HAP-1 (cell line): ENCODE data around the gene CFAP221.

Experiments used
- DNase-seq, 2 experiments: peaks; one replicate each; pipeline ENCODE4 v3.0.0-alpha.2; 2016 to 2020; ENCODE audit warnings: low spot score in 2 of 2
- H3K27me3 ChIP-seq: fragments of 250-450 bp; sonication (Bioruptor Pico); 2 replicates; pipeline ENCODE4 v1.5.1; 2020; ENCODE audit warnings: low read depth, mild to moderate bottlenecking, moderate library complexity
- H3K36me3 ChIP-seq: fragments of 250-450 bp; sonication (Bioruptor Pico); replicated peaks from 2 replicates; pipeline ENCODE4 v1.5.1; 2020; ENCODE audit warnings: mild to moderate bottlenecking
- H3K4me1 ChIP-seq: fragments of 250-450 bp; sonication (Bioruptor Pico); 2 replicates; pipeline ENCODE4 v1.5.1; 2020; ENCODE audit warnings: mild to moderate bottlenecking
- H3K4me3 ChIP-seq: fragments of 250-450 bp; sonication (Bioruptor Pico); 2 replicates; pipeline ENCODE4 v1.5.1; 2020; ENCODE audit warnings: mild to moderate bottlenecking, moderate library complexity
- H3K9me3 ChIP-seq: fragments of 250-450 bp; sonication (Bioruptor Pico); 2 replicates; pipeline ENCODE4 v1.5.1; 2020; ENCODE audit warnings: mild to moderate bottlenecking, moderate library complexity
- in situ Hi-C: fragments of 300-500 bp; cut with MboI; formaldehyde crosslinking; loops from 3 replicates; pipeline ENCODE4 v1.14.3; 2020; ENCODE audit warnings: low sequenced_read_pairs, inconsistent platforms, mixed read lengths

Gene CFAP221

DNA sequence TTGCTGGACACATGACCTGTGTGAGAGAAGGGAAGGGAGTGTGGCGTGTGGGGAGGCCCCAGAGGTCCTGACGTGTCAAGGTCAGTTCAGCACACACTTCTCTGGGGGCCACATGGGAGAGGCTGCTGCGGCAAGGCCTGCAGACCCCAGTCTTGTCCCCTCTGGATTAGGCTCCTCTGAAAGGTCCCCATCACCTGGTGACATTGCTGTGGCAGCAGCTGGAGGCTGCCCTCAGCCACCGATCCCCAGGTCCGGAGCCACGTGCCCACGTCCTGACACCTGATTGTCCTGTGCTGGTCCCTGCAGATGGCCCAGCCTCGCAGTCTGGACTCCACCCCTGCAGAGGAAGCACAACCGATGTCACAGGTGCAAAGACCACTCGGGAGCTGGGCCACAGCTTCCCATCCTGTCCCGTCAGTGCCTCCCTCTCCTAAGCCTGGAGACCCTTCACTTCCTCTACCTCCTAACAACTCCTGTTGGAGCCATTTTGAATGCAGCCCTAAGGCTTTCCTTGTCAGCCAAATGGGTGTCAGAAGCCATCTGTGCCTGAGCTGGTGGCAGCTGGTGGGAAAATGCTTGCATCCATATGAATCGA, 147.5 kb downstream of the CFAP221 start:
- Histone ChIP-seq H3K27me3 (no peaks in the 10 kb centered on the region), H3K9me3 (no peaks in the 10 kb centered on the region), H3K36me3 (peaks cover 6% of the 10 kb centered on the region), H3K4me3 (no peak overlapping the region), H3K4me1 (no peaks in the 10 kb centered on the region; the same call in 1 of the 2 replicates)
- no peak for DNase-seq
- in situ Hi-C loops, result no loop called here

DNA sequence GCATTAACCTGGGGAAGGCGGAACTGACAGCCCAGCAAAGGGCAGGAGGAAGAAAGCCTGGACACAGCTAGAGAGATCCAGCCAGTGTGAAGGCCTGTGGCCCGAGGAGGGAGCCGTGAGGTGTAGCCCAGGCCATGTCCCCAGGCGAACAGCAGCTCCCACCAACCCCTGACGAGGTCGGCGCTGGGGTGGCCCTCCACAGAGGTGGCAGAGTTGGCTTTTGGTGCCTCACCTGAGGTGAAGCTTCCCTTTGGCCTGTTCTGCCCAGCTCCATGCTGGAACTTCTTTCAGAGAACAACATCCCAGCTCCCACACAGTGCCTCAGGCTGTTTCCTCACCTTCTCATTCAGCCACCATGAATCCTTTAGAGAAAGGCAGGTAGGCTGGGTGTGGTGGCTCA, 148.1 kb downstream of the CFAP221 start:
- H3K9me3 ChIP-seq, result no peaks in the 10 kb centered on the region
- no peak for DNase-seq
- no peaks in the 10 kb centered on the region for H3K27me3 ChIP-seq
- H3K36me3 ChIP-seq, result peaks cover 4% of the 10 kb centered on the region; the same call in 1 of the 2 replicates
- H3K4me3 ChIP-seq, result no peak overlapping the region
- in situ Hi-C loops, result no loop called here
- no peaks in the 10 kb centered on the region; the same call in 1 of the 2 replicates for H3K4me1 ChIP-seq

DNA sequence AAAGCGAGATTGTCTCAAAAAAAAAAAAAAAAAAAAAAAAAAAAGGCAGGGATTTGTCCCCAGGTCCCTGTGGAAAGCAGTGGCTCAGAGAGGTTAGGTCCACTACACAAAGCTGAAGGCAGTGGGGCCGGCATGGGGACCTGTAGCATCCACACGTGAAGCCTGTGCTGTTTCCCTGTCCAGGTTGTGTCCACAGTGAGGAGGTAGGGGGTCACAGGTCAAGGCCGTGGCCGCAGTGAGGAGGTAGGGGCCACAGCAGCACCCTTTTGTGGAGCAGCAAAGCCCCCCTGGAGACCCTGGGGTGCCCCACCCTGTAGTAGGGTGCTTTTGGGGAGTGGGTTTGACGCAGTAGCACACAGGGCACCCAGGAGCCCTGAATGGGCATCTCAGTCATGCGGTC, 148.7 kb downstream of the CFAP221 start:
- Histone ChIP-seq H3K9me3 (no peaks in the 10 kb centered on the region), H3K27me3 (no peaks in the 10 kb centered on the region), H3K4me1 (no peaks in the 10 kb centered on the region; the same call in 1 of the 2 replicates), H3K36me3 (0 out of 2 replicates have a peak, but pooled peaks cover under 1% of the 10 kb centered on the region), H3K4me3 (no peak overlapping the region)
- DNase-seq, result no peak
- in situ Hi-C loops, result no loop called here

DNA sequence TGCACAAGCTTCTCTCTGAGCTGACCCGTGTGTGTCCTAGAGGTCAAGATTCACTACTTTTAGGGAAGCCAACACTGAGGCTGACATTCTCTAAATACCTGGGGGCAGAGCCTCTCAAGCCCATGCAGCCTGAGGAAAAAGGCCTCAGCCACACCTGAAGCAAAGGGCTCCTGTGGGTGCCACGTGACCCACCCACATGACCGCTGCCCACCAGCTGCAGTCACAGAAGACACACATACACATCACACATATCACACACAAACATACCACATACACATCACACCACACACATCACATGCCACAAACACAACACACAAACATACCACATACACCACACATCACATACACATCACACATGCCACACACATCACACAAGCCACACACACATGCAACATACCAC, 149.3 kb downstream of the CFAP221 start:
- Histone ChIP-seq H3K4me1 (no peaks in the 10 kb centered on the region; the same call in 1 of the 2 replicates), H3K9me3 (no peaks in the 10 kb centered on the region), H3K27me3 (no peaks in the 10 kb centered on the region), H3K36me3 (no peaks in the 10 kb centered on the region), H3K4me3 (no peak overlapping the region)
- in situ Hi-C loops, result no loop called here
- DNase-seq, result no peak

DNA sequence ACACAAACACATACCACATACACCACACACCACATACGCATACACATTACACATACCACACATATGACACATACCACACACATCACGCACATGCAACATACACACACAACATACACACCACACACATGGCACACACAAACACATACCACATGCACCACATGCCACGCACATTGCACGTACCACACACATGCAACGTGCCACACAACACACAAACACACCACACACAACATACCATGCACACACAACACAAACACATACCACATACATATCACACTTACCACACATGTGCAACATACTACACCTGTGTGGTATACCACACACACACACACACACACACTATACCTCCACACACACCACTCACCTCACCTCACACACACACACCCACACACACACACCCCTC, 149.7 kb downstream of the CFAP221 start:
- Histone ChIP-seq H3K4me3 (no peak overlapping the region), H3K27me3 (no peaks in the 10 kb centered on the region), H3K4me1 (no peaks in the 10 kb centered on the region; the same call in 1 of the 2 replicates), H3K36me3 (no peaks in the 10 kb centered on the region), H3K9me3 (no peaks in the 10 kb centered on the region)
- DNase-seq, result no peak
- in situ Hi-C loops, result no loop called here

DNA sequence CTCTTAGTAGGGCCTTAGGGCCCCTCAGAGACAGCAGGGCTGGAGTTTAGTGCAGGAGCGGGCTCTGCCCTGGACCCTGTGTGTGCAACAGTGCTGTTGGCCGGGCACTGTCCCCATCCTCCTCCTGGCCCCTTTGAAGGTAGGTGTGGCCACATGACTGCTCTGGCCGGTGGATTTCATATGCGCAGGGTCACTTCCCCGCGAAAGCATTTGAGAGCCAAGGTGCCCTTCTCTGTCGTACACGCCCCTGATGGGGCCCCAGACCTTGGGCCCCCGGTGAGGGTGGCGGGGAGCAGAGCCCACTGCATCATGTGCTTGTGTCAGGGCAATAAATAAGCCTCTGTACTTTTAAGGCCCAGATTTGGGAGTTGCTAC, 150.2 kb downstream of the CFAP221 start:
- no peaks in the 10 kb centered on the region for H3K9me3 ChIP-seq
- no peak overlapping the region for H3K4me3 ChIP-seq
- DNase-seq, result no peak
- H3K4me1 ChIP-seq, result no peaks in the 10 kb centered on the region; the same call in 1 of the 2 replicates
- in situ Hi-C loops, result no loop called here
- no peaks in the 10 kb centered on the region for H3K36me3 ChIP-seq
- H3K27me3 ChIP-seq, result no peaks in the 10 kb centered on the region

DNA sequence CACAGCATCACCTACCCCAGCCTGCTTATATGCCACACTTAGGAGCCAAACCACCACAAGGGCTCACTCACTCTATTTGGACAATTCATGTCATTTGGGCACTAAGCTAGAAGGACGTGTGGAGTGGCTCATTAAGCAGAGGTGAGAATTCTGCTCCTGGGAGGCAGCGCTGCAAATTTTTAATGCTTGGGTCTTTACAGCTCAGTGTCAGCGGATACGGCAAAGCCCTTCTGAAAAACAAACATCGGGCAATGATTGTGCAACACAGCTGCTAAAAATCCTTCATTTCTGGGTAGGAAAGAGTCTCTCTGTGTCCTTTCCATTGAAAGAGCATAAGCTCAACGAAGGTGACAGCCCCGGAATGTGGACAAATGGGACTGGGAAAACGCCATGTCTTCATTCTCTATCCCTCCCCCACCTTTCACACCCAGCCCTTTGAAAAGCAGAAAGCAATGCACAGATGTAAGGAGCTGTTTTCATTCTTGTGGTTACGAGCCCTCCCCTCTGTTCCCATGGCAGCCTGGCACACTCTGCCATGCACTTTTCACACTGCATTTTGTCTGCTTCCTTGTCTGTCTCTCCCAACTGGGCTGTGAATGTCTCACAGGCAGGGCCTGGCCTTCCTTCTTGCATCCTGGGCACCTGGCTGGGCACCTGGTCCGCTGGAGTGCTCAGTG, 150.7 kb downstream of the CFAP221 start:
- DNase-seq, result no peak
- Histone ChIP-seq H3K9me3 (no peaks in the 10 kb centered on the region), H3K36me3 (no peaks in the 10 kb centered on the region), H3K27me3 (no peaks in the 10 kb centered on the region), H3K4me1 (no peaks in the 10 kb centered on the region; the same call in 1 of the 2 replicates), H3K4me3 (no peak overlapping the region)
- in situ Hi-C loops, result no loop called here

DNA sequence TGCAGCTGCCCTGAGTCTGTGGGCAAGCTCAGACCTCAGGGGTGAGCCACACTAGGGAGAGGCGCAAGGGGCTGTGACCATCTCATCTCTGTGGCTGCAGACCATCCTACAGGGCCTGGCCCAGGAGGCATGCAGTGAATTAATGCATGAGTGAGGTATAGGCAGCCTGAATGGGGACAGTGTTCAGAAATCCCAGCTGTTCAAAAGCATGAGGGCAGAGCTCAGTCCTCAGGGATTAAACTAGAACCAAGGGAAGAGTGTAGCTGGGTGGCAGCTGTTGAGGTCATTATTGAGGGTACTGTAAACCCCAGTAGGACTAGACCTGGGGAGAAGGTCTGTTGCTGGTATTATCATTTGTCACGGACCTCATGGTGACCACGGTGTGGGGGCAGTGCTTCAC, 151.8 kb downstream of the CFAP221 start:
- no peaks in the 10 kb centered on the region for H3K9me3 ChIP-seq
- H3K4me1 ChIP-seq, result no peaks in the 10 kb centered on the region; the same call in 1 of the 2 replicates
- DNase-seq, result no peak
- in situ Hi-C loops, result no loop called here
- no peaks in the 10 kb centered on the region for H3K36me3 ChIP-seq
- no peak overlapping the region for H3K4me3 ChIP-seq
- no peaks in the 10 kb centered on the region for H3K27me3 ChIP-seq

DNA sequence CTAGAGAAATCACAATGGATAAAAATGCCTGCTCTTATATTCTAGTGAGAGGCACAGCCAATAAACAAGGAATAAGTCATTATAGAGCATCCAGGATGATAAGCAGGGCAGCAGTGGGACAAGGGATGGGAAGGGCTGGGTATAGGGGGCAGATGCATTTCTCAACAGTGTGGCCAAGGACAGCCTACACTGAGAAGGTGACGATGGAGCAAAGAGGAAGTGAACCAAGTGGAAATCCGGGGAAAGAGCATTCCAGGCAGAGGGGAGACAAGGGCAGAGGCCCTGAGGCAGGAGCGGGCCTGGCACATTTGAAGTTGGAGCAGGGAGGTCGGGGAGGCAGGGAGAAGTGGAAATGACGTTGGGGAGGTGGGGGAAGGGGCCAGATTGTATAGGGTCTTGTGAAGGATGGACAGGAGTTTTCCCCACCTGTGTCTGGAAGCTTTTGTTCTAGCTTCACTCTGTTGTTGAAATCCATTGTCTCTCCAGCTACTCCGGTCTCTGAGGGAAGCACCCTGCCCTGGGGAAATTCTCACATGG, 152.3 kb downstream of the CFAP221 start:
- no peak for DNase-seq
- H3K4me1 ChIP-seq, result no peaks in the 10 kb centered on the region; the same call in 1 of the 2 replicates
- in situ Hi-C loops, result no loop called here
- H3K9me3 ChIP-seq, result no peaks in the 10 kb centered on the region
- no peak overlapping the region for H3K4me3 ChIP-seq
- no peaks in the 10 kb centered on the region for H3K36me3 ChIP-seq
- H3K27me3 ChIP-seq, result no peaks in the 10 kb centered on the region

DNA sequence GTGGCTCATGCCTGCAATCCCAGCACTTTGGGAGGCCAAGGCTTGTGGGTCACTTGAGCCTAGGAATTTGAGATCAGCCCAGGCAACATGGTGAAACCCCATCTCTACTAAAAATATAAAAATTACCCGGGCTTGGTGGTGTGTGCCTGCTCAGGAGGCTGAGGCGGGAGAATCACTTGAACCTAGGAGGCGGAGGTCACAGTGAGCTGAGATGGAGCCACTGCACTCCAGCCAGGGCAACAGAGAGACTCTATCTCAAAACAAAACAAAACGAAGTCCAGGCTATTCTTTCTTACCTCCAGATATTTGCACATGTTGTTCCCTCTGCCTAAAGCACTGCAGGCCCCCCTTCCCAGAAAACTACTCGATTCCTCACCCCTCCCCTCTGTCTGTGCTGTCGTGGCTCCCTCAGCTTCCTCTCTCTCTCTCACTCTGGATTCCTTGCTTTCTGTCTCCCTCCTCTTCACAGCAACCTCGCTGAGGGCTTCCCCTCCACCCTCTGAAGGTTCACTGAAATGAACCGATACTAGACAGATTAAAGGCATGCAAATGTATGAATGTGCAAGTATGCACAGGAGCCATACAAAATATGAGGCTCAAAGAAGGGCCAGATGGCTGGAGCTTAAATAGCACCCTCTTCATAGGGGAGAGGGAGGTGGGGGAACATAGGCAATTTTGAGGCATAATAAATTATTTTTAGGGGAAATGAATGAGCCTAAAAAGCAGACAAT, 153.2 kb downstream of the CFAP221 start:
- H3K4me1 ChIP-seq, result no peaks in the 10 kb centered on the region; the same call in 1 of the 2 replicates
- no peak for DNase-seq
- no peaks in the 10 kb centered on the region for H3K27me3 ChIP-seq
- H3K4me3 ChIP-seq, result no peak overlapping the region
- in situ Hi-C loops, result no loop called here
- H3K36me3 ChIP-seq, result no peaks in the 10 kb centered on the region
- H3K9me3 ChIP-seq, result no peaks in the 10 kb centered on the region

DNA sequence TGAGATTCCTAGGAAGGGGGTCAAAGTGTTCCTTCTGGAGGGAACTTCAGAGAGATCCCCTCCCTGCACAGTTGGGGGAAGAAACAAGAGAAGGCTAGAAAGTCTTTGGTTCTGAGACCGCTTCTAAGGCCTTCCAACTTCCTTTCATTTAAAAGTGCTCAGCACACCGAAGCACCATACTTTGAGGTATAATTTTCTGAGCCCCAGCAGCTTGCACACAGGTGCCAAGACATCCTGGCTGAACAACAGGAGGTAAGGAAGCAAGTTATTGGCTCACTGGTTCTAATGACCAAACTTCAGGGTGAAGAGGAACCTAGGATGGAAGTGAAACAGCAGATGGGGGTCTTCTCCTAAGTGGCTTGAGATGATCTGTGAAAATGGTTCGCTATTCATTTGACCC, 154.0 kb downstream of the CFAP221 start:
- no peaks in the 10 kb centered on the region for H3K36me3 ChIP-seq
- in situ Hi-C loops, result no loop called here
- H3K4me1 ChIP-seq, result no peaks in the 10 kb centered on the region; the same call in 1 of the 2 replicates
- H3K4me3 ChIP-seq, result no peak overlapping the region
- no peaks in the 10 kb centered on the region for H3K9me3 ChIP-seq
- no peak for DNase-seq
- no peaks in the 10 kb centered on the region for H3K27me3 ChIP-seq

DNA sequence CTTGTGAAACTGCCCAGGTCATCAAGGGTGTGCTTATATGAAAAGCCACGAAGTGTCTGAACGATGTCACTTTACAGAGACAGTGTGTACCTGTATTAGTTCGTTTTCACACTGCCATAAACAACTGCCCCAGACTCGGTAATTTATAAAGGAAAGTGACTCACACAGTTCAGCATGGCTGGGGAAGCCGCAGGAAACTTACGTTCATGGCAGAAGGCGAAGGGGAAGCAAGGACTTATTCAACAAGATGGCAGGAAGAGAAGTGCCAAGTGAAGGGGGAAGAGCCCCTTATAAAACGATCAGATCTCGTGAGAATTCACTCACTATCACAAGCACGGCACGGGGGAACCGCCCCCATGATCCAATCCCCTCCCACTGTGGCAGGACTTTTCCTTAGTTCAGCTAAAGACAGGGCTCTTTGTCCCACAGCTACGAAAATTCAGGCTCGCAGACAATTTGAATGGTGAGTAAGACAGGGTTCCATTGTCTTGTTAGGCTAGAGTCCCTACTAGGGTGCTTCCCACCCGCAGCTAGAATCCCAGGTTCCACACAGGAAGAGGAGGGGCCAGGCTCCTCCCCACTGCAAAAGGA, 154.9 kb downstream of the CFAP221 start:
- no peaks in the 10 kb centered on the region for H3K36me3 ChIP-seq
- no peak for DNase-seq
- H3K4me3 ChIP-seq, result no peak overlapping the region
- in situ Hi-C loops, result no loop called here
- H3K4me1 ChIP-seq, result no peaks in the 10 kb centered on the region; the same call in 1 of the 2 replicates
- no peaks in the 10 kb centered on the region for H3K9me3 ChIP-seq
- H3K27me3 ChIP-seq, result no peaks in the 10 kb centered on the region

DNA sequence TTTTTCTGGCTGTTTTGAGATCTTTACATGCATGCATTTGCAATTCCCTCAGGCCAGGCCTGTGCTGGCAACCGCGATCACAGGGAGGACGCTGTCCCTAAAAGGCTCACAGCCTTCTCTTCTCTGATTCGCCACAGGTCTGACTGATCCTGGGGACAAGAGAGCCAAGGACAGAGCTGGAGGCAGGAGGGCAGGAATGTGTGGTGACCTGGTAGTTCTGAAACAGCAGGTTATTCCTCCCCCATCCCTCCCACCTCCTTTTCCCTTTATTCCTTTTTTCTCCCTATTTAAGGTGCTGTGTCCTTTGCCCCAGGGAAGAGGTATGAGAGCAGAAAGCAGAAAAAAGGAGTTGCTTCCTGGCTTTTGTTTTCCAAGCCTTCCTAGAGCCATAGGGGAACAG, 156.6 kb downstream of the CFAP221 start:
- in situ Hi-C loops, result loop anchor here (5.0 kb wide), 1 partner anchor 481 kb away; no protein-coding TSS in a partner anchor
- no peak overlapping the region for H3K4me3 ChIP-seq
- H3K36me3 ChIP-seq, result no peaks in the 10 kb centered on the region
- H3K27me3 ChIP-seq, result no peaks in the 10 kb centered on the region
- no peaks in the 10 kb centered on the region for H3K4me1 ChIP-seq
- no peaks in the 10 kb centered on the region for H3K9me3 ChIP-seq
- no peak for DNase-seq
